SK-MEL-5 (cell line): ENCODE measurements around the gene SLC9C1. TPM values are rescaled to one million over a fixed set of nuclear protein-coding genes. Genes with fewer than 3 reads are reported as not detected.

ENCODE experiments used
- DNase-seq: peaks from one replicate; pipeline ENCODE4 v3.0.0-alpha.2; 2016; ENCODE audit warnings: low read depth, low spot score
- in situ Hi-C: cut with HindIII; loops from 2 replicates; pipeline ENCODE4 v1.10.0; 2016; ENCODE audit warnings: low sequenced_read_pairs, high pct_unique_total_duplicates, low pct_unique_long_range_greater_than_20kb
- polyA plus RNA-seq, 2 experiments: library from polyadenylated mRNA; depleted of rRNA; stranded (reverse); fragments of >200 nt; gene quantifications; 2 replicates each; pipeline ENCODE4 v1.2.3, GENCODE V29; 2015
- total RNA-seq: library from RNA; depleted of rRNA; stranded (reverse); fragments of >200 nt; shearing (Covaris generic); gene quantifications from 2 replicates; pipeline ENCODE4 v1.2.3, GENCODE V29; 2014; rRNA removed

The SLC9C1 gene
- 0.11 and 0.64 TPM in 2 replicates for total RNA-seq
- not detected in 2 replicates for polyA plus RNA-seq (2015; cell fraction: cytosol; rRNA removed)
- polyA plus RNA-seq (2015; cell fraction: nucleus; rRNA removed) = 0.65 and 1.2 TPM in 2 replicates

DNA sequence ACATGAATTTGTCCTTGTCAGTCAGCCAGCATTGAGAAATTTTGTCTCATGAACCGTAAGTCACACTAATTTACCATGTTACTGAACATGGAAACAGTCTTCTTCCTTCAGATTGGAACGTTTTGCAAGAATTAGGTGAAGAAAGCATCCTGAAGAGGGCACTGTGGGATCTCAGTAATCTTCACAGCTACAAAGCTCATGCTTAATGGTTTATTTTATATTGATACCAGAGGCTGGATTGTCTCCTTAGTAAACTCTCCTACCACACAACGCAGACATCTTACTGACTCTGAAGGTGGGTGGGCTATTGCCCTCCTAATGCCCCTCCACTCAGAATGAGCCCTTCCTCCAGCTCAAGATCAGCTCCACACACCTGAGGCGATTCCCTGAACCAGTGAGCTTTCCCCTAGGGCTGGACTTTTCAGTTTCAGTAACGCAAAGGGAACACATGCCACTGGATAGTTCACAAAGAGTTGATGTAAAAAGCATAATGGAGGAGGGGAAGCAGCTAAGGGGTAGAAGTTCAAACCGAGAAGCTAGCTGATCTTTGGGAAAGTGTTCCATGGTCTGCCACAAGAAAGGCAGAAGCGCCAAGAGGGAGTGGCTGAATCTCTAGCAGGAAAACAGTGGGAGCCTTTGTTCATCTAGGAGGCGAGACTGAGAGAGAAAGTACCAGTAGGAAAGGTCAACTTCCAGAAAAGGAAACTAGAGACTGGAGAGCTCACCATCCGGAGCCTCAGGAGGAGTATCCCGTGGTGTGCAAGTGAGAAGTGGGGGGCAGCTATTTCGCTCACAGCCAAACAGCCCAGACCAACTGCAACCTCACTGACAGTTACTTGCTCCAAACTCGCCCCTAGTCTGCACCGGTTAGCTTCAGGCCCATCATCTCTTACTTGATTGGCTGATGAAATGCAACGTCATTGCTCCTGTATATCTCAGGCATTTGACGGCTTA is at the start of gene SLC9C1:
TSS of gene SLC9C1 (minus strand) at position 849 of the 954 bp plus-strand sequence. CDS start 7,425 bp downstream, outside the sequence.
- in situ Hi-C loops = loop anchor here (25.0 kb wide), 1 partner anchor 156 kb away; the partner anchor contains the start of gene GCSAM
- DNase-seq = peak; percentile 98

DNA sequence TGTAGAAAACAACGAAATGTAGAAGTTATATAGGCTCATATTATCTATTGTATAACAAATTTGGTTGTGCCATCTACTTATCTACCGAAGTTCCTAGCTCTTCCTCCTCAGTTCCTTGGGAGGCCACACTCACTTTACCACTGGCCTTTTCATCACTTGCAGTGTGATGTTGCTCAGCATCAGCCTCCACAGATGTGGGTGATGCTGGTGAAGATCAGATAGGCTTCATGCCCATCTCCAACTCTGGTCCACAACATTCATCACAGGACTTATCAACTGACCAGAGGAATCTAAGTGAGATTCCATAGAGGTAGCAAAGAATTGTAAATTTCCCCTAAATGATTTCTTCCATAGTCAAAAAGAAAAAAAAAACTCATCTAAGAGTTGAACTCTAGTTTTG is 47.4 kb upstream of the SLC9C1 start:
- in situ Hi-C loops = no loop called here
- DNase-seq = no peak

DNA sequence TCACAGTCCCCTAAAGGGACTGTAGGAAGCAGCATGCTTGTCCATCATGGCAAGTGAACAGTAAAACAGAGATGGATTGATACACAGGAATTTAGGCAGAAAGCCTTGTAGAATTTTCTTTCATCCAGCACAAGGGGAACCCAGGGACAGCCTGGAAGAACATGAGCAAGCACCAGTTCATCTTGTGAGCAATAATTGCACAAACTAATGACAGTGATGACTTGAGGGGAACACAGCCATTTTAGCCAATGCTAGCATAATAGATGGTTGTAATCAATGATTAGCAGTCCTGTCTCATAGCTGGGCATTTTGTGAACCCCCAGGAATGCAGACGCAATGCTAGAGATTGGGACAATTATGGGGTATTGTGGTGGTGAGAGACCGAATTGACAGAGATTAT is 45.6 kb upstream of the SLC9C1 start:
- in situ Hi-C loops = no loop called here
- no peak for DNase-seq

DNA sequence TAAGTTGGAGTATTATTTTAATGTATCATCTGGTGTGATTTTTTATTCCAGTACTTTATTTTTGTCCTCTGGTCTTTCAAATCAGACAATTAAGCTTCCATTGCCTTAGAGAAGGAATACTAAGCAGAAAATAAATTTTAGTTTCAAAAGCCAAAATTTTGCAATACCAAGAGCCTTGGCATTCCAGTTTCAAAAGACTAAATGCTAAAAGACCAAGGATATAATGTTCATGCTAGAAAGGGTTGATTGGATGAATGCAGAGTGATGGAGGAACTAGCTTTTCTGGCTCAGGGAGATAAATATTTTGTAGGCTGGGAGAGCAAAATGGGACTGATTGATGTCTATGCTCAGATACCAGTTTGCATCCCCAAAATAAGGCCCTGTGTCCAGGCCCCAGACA is 45.1 kb upstream of the SLC9C1 start:
- no peak for DNase-seq
- in situ Hi-C loops = no loop called here

DNA sequence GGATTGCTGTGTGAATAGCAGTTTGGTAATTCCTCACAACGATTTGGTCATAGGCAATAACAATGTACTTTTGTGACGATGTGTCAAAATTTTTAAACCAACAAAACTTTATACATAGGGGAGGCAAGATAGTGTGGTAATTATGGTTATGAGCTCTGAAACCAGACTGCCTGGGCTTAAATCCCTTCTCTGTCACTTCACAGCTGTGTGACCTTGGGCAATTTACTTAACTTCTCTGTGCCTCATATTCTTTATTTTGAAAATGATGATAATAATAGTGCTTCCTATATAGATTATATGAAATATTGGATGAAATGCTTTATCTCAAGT is 44.7 kb upstream of the SLC9C1 start:
- no peak for DNase-seq
- in situ Hi-C loops = no loop called here

DNA sequence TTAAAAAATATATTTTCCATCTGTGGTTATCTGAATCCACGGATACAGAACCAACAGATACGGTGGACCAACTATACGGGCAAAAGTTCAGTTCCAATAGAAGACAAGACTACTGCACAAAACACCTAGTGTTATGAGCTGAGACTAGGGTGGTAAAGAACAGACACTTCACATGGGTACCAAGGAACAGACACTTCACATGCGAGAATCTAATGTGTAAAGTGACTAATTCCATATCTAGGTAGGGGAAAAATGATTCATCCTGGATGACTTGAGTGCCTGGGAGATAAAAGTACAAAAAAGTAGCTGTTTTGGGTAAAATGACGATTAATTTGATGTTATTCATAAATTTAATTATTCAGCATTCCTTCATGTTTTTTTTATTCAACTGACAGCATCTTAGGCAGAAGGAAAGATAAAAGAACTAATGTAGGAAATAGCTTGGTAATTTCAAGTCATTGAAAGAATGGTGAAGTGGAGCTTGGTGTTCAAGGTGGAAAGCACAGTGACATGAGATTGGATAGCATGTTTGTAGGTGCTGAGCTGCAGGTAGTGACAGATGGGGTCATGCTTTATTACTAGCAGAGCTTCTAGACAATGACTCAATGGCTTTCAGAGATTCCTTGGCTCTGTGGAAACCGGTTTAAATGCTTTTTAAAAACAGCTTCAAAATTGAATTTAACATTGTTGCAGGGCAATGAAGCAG is 44.2 kb upstream of the SLC9C1 start:
- in situ Hi-C loops = no loop called here
- DNase-seq = no peak

DNA sequence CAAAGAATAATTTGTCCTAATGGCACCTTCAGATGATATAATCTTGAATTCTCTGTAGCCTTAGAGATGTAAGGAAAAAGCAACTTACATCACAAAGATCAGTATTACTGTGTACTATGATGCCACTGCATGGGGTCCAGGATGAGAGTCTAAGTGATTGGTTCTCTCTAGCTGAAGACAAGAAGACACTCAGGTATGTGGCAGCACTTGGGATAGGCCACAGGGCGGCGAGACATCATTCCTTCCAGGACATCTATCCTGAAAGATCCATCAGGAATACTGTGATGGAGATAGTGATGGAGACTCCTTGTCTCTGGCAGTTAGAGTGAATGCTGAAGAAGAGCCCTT is 41.4 kb upstream of the SLC9C1 start:
- DNase-seq = no peak
- in situ Hi-C loops = no loop called here

DNA sequence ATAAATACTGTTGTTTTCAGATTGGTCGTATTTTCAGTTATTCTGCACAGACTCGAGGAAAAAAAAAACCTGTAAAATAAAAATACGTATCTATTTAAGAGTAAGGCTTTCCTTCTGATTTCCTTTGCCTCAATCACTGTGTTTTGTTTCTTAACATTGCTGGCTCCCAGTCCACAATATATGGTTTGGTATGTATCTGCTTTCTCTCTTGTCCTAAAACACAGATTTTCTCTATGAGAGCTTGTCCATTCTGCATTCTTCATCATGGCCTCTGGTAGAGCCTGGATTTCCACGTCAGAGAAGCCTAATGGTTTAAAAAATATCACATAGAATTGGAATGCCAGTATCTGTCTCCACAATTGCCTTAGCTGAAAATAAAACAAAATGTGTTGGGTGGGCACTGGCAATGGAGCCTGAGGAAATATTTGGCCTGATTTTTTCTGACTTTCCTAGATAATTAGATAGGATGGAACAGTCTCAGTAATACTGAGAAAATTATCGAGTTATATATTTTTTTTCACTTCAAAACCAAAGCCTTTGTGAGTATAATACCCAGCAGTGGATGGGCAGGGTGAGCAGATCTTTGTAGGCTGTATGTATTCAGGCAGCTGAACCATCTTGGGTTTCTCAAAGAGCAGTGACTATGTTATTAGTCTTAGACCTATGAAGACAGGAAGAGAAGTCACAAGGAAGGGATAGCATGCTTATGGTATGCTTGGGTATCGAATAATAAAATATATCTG is 40.8 kb upstream of the SLC9C1 start:
- no peak for DNase-seq
- in situ Hi-C loops = no loop called here

DNA sequence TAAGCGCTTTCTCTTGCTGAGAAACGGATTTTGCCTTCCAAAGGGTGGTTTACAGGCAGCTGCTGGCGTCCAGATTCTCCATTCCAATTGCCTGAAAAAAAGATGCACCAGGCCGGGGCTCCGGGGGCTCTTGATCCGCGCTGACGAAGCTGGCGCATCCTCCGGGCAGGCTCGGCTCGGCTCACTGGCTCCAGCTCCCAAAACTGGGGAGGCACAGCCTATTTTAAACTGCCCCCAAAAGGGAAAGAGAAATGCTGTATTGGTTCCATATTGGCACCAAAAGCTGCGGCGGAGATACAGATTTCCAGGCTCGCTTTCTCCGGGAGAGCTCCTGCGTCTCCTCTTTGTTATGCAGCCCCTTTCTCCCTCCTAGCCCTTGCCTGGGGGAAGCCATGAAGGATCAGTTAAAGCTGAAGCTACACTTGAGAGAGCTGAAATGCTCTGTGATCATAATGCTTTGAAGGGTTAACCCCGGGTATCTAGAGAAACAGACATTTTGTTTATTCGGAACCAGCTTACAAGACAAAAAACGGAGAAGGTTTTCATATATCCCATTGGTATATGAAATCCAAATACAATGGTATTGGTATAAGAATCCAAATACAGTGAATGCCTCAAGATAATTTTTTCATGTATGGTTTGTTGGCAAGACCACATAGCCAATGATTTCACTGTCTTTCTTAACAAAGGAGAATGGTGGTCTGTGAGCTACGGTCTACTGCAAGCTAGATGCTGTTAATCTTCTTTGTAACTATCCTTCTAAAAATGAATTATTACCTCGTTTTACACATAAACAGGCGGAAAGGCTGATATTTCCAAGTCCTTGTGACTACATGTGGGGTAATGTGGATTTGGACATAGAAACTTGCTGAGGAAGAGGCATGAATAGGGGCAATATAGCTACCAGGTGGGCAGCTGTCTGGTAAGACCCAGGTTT is 39.6 kb upstream of the SLC9C1 start:
- in situ Hi-C loops = no loop called here
- peak; percentile 34 for DNase-seq

DNA sequence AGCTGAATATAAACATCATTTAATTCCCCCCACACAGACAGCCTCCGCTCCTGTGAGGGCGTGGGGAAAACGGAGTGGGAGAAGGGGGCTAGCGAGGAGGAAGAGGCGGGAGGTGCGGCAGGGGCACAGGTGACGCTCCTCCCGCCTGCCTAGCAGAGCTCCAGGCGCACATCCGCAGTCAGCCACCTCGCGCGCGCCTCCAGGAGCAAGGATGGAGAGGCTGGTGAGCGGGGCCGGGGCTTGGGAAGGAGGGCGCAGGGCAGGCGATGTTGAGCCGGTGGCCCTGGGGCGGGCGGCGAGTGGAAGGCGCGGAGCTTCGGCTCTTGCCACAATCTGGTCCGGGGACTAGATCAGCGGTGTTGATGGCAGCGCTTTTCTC is 39.0 kb upstream of the SLC9C1 start, which contains the start of gene CD200:
TSS of gene CD200 (plus strand) at position 155 of the 379 bp plus-strand sequence. CDS start at position 212, 57 bp downstream.
- in situ Hi-C loops = no loop called here
- DNase-seq = no peak

DNA sequence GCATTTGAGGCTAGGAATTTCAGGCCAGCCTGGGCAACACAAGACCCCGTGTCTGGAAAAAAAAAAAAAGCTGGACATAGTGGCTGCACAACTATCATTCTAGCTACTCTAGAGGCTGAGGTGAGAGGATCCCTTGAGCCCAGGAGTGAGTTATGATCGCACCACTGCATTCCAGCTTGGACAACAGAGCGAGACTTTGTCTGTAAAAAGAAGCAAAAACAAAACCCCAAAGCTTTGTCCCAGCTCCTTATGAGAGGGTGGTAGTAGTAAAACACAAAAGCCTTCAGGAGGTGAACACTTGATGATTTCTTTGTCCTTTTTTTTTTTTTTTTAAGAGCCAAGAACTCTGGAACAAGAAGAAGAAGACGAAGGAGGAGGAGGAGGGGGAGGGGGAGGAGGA is 37.8 kb upstream of the SLC9C1 start:
- no peak for DNase-seq
- in situ Hi-C loops = no loop called here

DNA sequence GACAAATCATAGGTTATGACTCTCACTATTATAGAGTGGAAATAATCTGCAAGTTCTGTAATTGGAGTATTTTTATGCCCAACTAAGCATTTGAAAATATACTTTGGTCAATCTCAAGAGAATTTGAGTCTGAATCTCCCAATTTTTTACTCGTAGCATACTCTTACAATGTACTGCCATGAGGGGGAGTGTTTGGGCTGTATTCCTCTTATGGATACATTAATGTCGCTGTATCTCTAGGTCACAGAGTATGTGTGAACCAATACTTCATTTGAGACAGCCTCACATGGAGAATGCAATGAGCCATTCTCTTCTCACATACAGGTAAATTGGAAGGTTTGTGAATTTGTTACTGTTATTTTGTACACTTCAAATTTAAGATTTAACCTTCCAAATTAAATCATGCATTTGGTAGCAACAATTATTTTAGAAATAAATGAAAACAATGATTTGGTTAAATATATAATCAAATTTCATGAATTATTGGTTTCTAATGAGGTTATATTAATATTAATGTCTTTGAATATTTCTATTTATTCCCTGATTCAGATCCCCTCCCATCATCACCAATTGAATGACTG is 33.4 kb upstream of the SLC9C1 start:
- in situ Hi-C loops = no loop called here
- peak; percentile 88 for DNase-seq

DNA sequence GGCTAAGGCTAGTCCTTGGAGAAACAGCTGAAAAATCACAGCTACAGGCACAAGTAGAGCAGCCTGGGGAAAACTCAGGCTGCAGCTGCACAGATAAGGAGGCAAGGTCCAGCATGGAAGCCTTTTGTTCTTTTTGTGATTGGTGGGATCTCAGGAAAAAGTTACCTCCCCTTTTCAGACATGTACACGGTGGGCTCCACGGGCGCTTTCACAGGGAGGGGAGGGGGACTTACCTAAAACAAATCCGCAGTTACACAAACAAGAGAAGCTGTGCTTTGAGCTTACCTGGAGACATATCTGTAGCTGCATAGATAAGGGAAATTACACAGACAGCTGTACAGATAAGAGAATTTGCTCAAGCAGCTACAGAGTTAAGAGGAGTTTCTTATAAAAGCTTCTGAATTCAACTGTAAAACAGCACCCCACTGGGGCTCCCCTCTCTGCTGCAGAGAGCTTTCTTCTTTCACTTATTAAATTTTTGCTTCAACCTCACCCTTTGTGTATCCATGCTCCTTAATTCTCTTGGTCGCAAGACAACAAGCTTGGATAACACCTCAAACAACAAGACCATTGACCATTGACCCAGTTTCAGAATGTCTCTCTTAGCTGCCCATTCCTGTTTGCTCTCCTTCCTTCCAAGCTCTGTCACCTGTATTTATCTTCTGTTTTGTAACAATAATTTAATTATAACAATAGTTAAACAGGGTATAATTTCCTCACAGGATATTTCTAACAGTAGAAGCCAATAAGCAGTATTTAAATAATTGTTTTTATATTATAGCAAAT is 28.0 kb upstream of the SLC9C1 start:
- no peak for DNase-seq
- in situ Hi-C loops = no loop called here

DNA sequence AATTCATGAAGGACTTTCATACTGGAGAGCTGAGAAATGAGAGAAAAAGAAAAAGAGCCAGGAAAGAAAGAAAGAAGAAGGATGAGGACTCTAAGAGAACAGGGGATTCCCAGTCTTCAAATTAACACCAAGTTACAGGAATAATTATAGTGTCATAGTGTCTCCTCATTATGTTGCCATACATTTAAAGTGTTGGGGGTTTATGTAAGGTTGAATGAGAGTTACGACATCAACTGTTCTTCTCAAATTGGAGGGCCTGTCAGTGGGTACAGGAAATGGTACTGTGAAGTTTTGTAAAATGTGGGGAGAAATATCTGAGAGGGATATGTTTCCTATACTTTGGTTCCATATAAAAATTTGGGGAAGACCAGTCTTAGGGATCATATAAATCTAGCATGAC is 26.7 kb upstream of the SLC9C1 start:
- in situ Hi-C loops = no loop called here
- no peak for DNase-seq

DNA sequence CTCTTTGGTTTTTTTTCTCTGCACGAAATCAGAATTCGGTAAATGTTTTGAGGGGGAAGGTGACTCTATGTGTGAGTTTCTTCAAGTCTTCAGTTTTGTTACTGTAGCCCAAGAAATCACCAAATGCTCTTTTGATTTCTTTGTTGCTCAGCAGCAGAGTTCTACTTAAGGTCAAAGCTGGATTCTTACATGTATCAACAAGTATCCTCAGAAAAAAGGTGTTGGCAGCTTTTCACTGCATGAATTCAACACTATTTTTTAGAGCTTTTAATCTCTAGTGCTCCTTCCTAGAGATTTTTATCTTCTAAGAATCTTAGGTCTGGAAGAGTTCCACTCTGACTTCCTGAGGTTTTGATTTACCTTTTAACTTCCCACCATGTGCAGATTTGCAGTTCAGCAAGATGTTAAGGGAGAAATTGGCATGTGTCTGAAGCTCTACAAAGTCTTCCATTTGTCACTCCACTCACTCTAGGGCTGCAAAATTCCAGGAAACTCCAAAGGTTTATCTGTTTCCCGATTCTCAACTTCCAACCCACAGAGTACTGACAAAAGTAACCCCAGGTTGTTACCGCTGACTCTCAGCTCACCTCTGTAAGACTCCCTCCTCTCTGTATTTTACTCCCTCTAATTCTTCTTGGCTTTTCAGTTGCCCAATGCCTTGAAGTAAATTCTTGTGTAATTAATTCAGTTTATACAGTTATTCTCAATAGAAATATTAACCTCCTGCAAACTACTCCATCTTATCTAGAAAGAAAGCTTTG is 25.7 kb upstream of the SLC9C1 start:
- no peak for DNase-seq
- in situ Hi-C loops = no loop called here
